Measurements from ENCODE around the gene AKT1. TPM values are rescaled to one million over a fixed set of nuclear protein-coding genes. Genes with fewer than 3 reads are reported as not detected.
A peak's percentile ranks its signal among the peaks of the same experiment; 100 is the strongest.

Gene AKT1
- total RNA-seq, 1 donor from 2014 or later, result 143 TPM

DNA sequence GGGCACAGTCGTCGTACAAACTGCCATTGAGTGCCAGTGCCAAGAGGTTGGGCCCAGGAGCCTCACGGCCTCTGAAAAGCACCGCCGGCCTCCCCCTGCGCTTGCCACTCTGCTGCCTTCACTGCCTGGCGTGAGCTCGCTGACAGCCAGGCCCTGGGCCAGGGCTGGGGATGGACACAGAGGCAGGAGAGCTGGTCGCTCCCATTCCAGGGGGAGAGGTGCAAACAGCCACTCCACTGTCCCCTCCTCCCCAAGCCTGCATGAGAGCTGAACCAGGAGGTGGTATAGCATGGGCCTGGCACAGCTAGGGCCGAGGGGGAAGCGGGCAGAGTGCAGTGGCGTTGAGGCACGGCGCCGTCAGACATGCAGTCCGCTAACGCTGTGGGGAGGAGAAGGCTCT lies 66.9 kb downstream of the AKT1 start:
- no peaks in the 10 kb centered on the region for H3K36me3 Mint-ChIP-seq (ENCODE audit: low read depth)
- H3K27ac Mint-ChIP-seq, result no peak overlapping the region
- H3K4me3 Mint-ChIP-seq, result no peak overlapping the region
- intact Hi-C loops (cut with micrococcal nuclease), result no loop called here
- H3K27me3 Mint-ChIP-seq, result peaks cover 2% of the 10 kb centered on the region
- no peak for DNase-seq
- no peaks in the 10 kb centered on the region for H3K9me3 Mint-ChIP-seq
- peaks cover 2% of the 10 kb centered on the region for H3K4me1 Mint-ChIP-seq

DNA sequence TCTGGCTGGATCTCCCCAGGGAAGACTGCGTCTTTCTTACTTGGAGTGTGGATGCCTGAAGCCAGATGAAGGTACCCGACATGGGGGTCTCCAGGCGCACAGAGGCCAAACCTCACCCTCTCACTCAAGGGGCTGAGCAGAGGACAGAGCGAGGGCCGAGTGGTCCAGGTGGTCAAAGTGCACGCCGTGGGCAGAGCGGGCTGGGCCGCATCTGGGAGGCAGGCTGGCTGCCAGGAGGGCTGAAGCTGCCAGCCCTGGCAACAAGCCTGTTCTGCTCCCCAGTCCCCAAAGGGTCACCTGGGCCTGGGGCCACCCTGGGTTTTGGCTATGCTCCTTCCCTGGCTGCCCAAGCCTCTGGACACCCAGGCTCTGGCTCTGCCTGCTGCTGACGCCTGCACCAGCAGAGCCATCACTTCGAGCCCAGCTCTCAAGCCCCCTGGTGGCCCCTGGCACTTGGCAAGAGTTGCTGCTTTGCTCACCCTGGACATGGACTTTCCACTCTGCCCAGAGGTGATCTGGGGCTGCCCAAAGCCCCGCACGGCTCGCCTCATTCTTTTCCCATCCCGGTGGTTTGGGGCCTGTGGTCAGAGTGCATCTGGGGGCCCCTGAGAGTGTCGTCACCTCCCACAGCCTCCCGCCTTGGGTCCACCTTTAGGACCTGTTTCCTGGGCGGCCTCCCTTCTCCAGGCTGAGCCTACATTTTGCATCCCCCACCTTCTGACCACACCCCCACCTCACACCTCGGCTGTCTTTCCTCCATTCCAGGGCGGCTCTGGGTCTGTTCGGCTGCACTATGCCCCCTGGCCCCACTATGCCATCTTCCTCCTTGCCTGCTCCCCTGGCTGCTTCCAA lies 68.7 kb downstream of the AKT1 start:
- DNase-seq, result no peak
- Mint-ChIP-seq H3K4me1 (peaks cover 2% of the 10 kb centered on the region), H3K27ac (peak overlapping the region; percentile 48), H3K36me3 (ENCODE audit: low read depth) (no peaks in the 10 kb centered on the region), H3K9me3 (no peaks in the 10 kb centered on the region), H3K27me3 (peaks cover 2% of the 10 kb centered on the region), H3K4me3 (no peak overlapping the region)
- intact Hi-C loops (cut with micrococcal nuclease), result no loop called here

DNA sequence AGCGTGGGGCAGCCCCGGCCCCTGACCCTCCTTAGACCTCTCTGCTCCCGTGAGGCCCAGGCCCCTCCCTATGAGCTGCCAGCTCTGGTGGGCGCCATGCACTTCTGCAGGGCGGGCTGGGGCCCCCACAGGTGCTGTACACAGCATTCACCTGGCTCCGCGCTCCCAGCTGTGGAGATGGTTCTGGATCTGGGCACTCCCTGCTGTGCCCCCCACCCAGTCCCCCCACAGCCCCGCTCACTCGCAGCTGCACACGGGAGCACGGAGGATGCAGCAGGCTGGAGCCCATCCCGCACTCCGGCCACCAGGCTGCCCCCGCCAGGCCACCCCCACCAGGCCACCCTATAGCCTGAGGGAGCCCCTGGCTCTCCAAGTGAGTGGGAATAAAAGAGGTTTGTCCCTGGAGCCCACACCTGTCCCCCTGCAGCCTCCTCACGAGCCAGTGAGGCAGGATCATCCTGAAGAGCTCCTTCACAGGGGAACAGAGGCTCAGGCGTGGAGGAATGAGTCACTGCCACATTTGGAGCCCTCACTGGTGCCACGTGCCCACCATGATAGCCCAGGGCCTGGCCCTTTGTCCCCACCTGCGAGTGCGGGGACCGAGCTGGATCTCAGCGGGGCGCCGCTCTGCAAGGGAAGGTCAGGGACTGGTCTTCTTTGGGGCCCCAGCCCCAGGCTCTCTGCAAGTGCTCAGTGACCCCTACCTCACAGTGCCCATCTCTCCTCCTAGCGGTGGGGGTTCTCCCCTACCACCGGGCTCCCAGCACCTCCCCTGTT lies 69.6 kb downstream of the AKT1 start:
- peak overlapping the region; percentile 58 for H3K4me3 Mint-ChIP-seq
- H3K4me1 Mint-ChIP-seq, result peaks cover 2% of the 10 kb centered on the region
- no peak overlapping the region for H3K27ac Mint-ChIP-seq
- peaks cover 2% of the 10 kb centered on the region for H3K27me3 Mint-ChIP-seq
- no peak for DNase-seq
- H3K36me3 Mint-ChIP-seq (ENCODE audit: low read depth), result no peaks in the 10 kb centered on the region
- H3K9me3 Mint-ChIP-seq, result no peaks in the 10 kb centered on the region
- intact Hi-C loops (cut with micrococcal nuclease), result loop anchor here (2.0 kb wide), 1 partner anchor 27 kb away; the partner anchor contains the start of gene SIVA1

DNA sequence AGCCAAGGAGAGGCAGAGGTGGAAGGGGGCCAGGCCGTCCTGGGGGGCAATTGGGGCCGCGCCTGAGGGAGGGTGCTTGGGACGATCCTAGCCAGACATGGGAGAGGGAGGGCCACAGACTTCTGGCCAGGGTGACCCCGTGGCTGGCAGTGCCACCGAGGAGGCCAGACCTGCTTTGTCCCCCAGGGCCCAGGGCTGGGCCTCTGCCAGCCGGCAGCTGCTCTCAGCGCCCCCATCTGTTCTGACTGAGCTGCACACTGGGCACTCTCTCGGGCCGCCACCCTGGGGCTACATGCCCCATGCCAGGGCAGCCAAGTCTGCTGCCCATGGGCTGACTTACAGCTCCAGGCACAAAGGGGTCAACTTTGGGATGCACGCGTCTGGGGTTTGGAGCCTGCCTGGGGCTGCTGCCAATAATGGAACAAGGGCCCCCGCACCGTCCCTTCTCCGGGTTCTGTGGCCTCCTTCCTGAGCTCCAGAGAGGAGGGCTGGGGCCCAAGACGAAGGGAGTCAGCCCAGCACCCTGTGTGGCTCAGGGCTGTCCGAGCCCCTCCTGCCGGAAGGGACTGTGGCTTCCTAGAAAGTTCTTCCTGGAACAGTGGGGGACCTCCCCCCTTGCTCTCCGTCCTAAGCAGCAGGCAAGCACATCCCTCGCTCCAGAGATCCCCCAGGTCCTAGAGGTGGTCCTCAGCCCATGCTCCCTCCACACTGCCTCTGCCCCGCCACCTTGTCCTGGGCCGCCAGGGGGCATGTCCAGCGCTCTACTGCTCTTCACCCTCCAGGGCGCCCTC lies 70.4 kb downstream of the AKT1 start:
- no peaks in the 10 kb centered on the region for H3K9me3 Mint-ChIP-seq
- no peak overlapping the region for H3K27ac Mint-ChIP-seq
- no peak for DNase-seq
- intact Hi-C loops (cut with micrococcal nuclease), result loop anchor here (1.0 to 2.0 kb wide), 2 partner anchors 28 to 101 kb away; partner anchors contain the start of gene SIVA1
- H3K36me3 Mint-ChIP-seq (ENCODE audit: low read depth), result no peaks in the 10 kb centered on the region
- H3K4me3 Mint-ChIP-seq, result peak overlapping the region; percentile 58
- H3K27me3 Mint-ChIP-seq, result peaks cover 2% of the 10 kb centered on the region
- peaks cover 2% of the 10 kb centered on the region for H3K4me1 Mint-ChIP-seq

DNA sequence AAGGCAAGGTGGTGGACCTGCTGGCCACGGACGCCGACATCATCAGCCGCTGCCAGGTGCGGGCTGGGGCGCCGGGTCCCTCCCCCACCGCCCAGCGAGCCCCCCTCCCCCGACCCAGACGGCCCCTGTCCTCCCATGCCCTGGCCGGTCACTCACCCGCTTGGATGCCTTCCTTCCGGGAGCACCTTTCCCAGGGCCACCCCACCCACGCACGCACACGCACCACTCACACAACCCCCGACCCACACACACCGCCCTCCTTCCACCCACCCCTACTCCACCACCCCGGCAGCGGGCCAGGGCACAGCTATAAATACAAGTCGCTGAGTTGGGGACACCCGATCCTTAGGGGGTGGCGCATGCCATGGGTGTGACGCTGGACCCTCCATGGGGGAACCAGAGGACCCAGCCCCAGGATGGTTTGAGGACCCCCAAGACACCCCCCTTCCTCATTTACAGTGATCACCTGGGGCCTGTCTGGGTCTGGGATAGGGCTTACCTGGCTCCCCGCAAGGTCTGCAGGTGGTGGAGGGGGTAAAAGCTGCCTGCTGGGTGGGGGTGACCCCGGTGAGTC lies 71.1 kb downstream of the AKT1 start:
- intact Hi-C loops (cut with micrococcal nuclease), result loop anchor here (1.0 to 2.0 kb wide), 2 partner anchors 28 to 102 kb away; partner anchors contain the start of gene SIVA1
- Mint-ChIP-seq H3K27me3 (peaks cover 2% of the 10 kb centered on the region), H3K4me3 (peak overlapping the region; percentile 58), H3K27ac (no peak overlapping the region), H3K36me3 (ENCODE audit: low read depth) (peaks cover 4% of the 10 kb centered on the region), H3K4me1 (peaks cover 2% of the 10 kb centered on the region), H3K9me3 (no peaks in the 10 kb centered on the region)
- DNase-seq, result peak; percentile 70

DNA sequence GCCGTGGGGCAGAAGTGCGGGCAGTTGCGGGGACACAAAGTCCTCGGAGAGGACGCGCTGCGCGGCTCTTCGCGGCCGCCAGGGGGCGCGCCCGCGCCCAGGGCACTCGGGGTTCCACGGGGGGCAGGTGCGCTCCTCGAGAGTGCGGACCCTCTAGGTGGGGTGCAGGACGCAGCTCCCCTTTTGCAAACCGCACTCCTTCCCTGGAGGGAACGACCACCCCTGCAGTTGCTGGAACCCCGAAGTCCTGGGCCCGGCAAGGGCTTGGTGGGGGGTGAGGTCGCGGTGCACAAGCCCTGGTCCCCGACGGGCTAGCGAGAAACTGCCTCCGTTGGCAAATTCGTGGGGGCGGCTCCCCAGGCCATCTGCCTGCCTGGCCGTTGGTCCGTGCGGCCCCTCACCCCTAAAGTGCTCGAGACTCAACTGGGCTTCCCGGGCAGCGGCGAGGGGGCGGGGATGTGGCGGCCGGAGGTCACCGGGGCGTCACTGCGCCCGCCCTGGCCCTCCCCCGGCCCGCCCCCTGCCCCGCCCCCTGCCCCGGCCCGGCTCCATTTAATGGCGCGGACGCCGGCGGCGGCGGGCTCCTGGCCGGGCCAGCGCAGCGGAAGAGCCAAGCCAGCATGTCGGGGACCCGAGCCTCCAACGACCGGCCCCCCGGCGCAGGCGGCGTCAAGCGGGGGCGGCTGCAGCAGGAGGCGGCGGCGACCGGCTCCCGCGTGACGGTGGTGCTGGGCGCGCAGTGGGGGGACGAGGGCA lies 71.7 kb downstream of the AKT1 start, which contains the start of gene ADSS1:
Gene ADSS1, plus strand, starts transcription at position 579 of the 756 bp plus-strand sequence. Its CDS starts 42 bp downstream, at position 621.
- intact Hi-C loops (cut with micrococcal nuclease), result loop anchor here (1.0 to 2.0 kb wide), 3 partner anchors 29 to 102 kb away; partner anchors contain the start of genes INF2 and SIVA1
- no peak within 1 kb of the TSS for H3K27ac Mint-ChIP-seq
- peak; percentile 91 for DNase-seq
- peak within 1 kb of the TSS; percentile 72 for H3K4me3 Mint-ChIP-seq
- H3K4me1 Mint-ChIP-seq, result peaks cover 2% of the 10 kb centered on the region
- H3K36me3 Mint-ChIP-seq (ENCODE audit: low read depth), result peaks cover 4% of the 10 kb centered on the region
- H3K9me3 Mint-ChIP-seq, result no peaks in the 10 kb centered on the region
- H3K27me3 Mint-ChIP-seq, result peaks cover 2% of the 10 kb centered on the region

DNA sequence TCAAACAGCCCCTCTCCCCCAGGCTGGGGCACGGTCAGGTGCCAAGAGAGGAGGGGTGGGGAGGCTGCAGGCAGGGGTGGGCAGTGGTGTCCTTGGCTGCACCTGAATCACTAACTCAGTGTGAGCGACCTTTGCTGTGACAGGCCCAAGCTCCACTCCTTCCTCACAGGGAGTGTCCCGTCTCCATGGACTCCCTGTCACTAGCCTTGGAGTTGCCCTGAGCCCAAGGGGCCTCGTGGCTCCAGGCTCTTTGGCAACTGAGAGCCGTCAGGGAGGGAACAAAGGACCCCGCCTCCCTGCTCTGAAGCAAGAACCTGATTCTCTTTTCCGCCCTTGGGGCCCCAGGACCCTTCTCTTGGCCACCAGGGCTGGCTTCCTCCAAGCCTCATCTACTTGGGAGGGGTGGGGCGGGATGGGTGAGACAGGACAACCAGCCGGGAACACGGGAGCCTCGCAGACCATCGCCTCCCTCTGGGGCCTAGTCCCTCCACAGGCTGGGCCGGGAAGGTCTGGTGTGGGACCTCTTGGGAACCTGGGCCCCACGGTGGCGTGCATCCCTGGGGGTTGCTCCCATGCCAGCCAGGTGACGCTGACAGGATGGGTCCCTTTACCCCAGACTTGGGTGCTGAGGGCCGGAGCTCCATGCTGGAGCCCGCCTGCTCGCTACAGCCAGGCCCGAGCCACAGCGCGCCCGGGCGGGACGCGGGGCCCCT lies 72.5 kb downstream of the AKT1 start:
- DNase-seq, result no peak
- no peak overlapping the region for H3K27ac Mint-ChIP-seq
- H3K27me3 Mint-ChIP-seq, result peaks cover 2% of the 10 kb centered on the region
- H3K36me3 Mint-ChIP-seq (ENCODE audit: low read depth), result peaks cover 4% of the 10 kb centered on the region
- intact Hi-C loops (cut with micrococcal nuclease), result loop anchor here (2.0 kb wide), 1 partner anchor 34 kb away; the partner anchor contains the start of gene INF2
- H3K9me3 Mint-ChIP-seq, result no peaks in the 10 kb centered on the region
- H3K4me1 Mint-ChIP-seq, result peaks cover 2% of the 10 kb centered on the region
- no peak overlapping the region for H3K4me3 Mint-ChIP-seq

DNA sequence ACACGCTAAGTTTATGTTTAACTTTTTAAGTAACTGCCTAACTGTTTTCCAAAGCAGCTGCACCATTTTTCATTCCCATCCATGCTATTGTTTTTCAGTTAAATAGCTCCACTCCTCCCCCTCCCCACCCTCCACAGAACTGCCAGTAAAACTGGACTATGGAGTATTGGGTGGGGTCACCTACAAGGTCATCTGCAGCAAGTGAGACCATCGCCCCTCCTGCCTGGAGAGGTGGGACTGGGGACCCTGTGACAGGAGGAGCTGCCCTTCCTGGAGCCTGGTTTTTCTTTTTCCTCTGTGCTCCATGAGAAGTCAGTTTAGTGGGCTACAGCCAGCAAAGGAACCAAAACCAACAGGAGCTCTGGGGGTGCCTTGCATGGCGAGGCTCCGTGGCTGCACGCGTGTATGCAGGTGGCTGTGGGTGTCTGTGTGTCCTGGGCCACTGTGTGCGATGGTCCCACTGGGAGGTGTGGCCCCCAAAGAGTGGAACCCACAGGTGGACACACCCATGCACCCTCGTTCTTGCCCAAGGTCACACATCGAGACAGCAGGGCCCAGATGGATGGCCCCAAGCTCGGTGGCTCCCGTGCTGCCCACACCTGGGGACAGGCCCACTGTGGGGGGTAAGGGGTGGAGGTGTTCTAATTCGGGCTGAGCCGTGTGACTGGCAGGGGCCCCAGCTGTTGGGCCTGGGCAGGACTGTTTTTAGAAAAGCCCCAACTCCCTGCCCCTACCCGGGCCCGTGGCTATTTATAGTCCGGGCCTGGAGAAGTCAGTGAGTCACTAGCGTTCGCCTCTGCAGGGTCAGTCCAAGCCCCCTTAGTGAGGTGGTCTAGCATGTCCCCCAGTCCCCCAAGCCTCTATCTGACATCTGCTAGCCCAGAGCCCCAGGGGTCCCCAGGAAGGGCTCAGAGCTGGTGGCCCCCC lies 73.8 kb downstream of the AKT1 start:
- Mint-ChIP-seq H3K36me3 (ENCODE audit: low read depth) (peaks cover 9% of the 10 kb centered on the region), H3K9me3 (no peaks in the 10 kb centered on the region), H3K27ac (no peak overlapping the region), H3K4me1 (peaks cover 2% of the 10 kb centered on the region), H3K27me3 (peaks cover 2% of the 10 kb centered on the region), H3K4me3 (no peak overlapping the region)
- intact Hi-C loops (cut with micrococcal nuclease), result loop anchor here (2.0 kb wide), 1 partner anchor 33 kb away; the partner anchor contains the start of gene INF2
- DNase-seq, result no peak

Other genes starting within 250 kb of the AKT1 start
- gene C14orf180, start 216.0 kb downstream of the AKT1 start, total RNA-seq, result not detected in 2 replicates
- gene TMEM179, start 191.0 kb downstream of the AKT1 start, total RNA-seq, result 0.28 TPM in 1 of 2 replicates, not detected in the other
- gene INF2, start 106.1 kb downstream of the AKT1 start, total RNA-seq, result 90.9 and 92.3 TPM in 2 replicates
- 0.96 and 1.4 TPM in 2 replicates for gene ADSS1, start 71.5 kb downstream of the AKT1 start, total RNA-seq
- gene SIVA1, start 42.6 kb downstream of the AKT1 start, total RNA-seq, result 117 and 123 TPM in 2 replicates
- 4.9 and 5.5 TPM in 2 replicates for gene ZBTB42, start 5.4 kb upstream of the AKT1 start, total RNA-seq
- 8.3 and 9.0 TPM in 2 replicates for gene CEP170B, start 69.5 kb upstream of the AKT1 start, total RNA-seq
- gene PLD4, start 129.1 kb upstream of the AKT1 start, total RNA-seq, result 0.07 and 0.21 TPM in 2 replicates
- gene AHNAK2, start 182.6 kb upstream of the AKT1 start, total RNA-seq, result 0.02 TPM in 2 replicates
- gene CLBA1, start 190.0 kb upstream of the AKT1 start, total RNA-seq, result 2.4 and 2.5 TPM in 2 replicates
- 64.6 and 66.3 TPM in 2 replicates for gene CDCA4, start 225.3 kb upstream of the AKT1 start, total RNA-seq